ENCODE data around the gene SLC49A3.
"Not testable (repeated sequence)": the region's sequence is repeated elsewhere in the genome, so short reads cannot be mapped to it uniquely, and the experiment has no call there.

Gene SLC49A3

DNA sequence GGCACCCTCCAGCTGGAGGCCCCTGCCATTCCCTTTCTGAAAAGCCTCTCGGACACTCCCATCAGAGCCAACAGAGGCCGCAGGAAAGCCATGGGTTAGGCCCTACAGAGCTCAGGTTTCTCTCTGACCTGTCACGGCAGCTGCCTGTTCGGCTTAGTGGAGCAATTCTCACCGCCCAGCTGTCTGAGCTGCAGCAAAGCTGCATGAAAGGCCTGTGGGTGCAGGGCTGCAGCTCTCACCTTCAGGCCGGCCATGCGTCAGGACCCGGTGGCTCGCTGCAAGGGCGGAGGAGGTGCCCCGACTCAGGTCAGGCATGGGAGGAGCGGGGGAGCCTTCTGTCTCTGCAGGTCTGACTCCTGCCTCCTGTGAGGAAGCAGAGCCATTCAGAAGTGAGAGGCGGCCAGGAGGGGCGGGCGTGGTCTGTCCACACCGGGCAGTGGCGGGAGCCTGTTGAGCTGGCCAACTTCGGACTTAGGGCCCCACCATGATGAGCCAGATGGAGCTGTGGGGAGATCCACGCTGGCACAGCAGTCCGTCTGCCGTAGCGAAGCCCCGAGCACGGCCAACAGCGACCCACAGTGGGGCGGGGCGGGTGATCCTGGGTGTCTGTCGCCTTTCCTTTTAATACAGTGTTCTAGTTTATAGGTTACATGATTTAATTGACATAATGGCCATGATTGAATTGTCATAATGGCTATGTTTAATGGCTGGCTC is 40.2 kb downstream of the SLC49A3 start:
- DNase-seq (ENCODE audit: low read depth), result no peak
- TF ChIP-seq, protein P1, sequence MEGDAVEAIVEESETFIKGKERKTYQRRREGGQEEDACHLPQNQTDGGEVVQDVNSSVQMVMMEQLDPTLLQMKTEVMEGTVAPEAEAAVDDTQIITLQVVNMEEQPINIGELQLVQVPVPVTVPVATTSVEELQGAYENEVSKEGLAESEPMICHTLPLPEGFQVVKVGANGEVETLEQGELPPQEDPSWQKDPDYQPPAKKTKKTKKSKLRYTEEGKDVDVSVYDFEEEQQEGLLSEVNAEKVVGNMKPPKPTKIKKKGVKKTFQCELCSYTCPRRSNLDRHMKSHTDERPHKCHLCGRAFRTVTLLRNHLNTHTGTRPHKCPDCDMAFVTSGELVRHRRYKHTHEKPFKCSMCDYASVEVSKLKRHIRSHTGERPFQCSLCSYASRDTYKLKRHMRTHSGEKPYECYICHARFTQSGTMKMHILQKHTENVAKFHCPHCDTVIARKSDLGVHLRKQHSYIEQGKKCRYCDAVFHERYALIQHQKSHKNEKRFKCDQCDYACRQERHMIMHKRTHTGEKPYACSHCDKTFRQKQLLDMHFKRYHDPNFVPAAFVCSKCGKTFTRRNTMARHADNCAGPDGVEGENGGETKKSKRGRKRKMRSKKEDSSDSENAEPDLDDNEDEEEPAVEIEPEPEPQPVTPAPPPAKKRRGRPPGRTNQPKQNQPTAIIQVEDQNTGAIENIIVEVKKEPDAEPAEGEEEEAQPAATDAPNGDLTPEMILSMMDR (conservative IDR thresholded peaks at IDR 0.05; ENCODE audit: low read length), result no peak
- H3K4me3 ChIP-seq (ENCODE audit: low read length), result no peak overlapping the region

DNA sequence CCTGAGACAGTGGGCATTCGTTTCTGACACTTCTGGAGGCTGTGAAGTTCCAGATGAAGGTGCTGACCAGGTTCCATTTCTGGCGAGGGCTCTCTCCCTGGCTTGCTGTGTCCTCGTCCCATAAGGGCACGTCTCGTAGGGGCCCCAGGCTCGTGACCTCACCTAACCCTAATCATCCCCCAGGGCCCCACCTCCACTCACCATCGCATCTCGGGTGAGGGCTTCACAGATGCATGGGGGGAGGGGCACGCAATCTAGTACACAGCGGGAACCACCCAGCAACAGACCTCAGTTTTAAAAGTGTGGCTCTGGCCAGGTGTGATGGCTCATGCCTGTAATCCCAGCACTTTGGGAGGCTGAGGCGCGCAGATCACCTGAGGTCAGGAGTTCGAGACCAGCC is 41.5 kb downstream of the SLC49A3 start:
- no peak for DNase-seq (ENCODE audit: low read depth)
- TF ChIP-seq, protein P1 (conservative IDR thresholded peaks at IDR 0.05; ENCODE audit: low read length), result no peak
- H3K4me3 ChIP-seq (ENCODE audit: low read length), result no peak overlapping the region

DNA sequence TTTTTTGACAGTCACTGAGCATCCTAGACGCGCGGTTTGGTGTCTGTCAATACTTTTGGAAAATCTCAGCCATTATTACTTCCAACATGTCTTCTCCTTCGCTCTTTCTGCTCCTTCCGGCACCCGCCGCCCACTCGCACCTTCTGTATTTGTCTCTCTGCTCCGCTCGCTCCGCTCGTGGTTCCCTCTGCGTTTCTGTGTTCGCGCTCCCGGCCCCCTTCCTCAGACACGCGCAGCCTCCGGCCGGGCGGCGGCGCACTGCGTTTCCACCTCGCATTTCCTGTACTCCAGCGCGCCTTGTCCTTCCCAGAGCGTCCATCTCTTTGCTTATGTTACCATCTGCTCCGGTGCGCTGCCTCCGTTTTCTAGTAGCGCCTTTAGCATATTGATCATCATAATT is 42.5 kb downstream of the SLC49A3 start:
- H3K4me3 ChIP-seq (ENCODE audit: low read length), result no peak overlapping the region
- TF ChIP-seq, protein P1 (conservative IDR thresholded peaks at IDR 0.05; ENCODE audit: low read length), result no peak
- DNase-seq (ENCODE audit: low read depth), result no peak

DNA sequence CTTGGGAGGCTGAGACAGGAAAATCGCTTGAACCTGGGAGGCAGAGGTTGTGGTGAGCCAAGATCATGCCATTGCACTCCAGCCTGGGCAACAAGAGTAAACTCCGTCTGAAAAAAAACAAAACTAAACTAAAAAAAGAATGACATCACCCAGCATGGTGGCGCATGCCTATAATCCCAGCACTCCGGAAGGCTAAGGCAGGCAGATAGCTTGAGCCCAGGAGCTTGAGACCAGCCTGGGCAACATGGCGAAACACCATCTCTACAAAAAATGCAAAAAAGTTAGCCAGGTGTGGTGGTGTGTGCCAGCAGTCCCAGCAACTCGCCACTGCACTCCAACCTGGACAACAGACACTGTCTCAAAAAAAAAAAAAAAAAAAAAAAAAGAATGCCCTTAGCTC is 46.6 kb downstream of the SLC49A3 start:
- not testable (repeated sequence) for DNase-seq (ENCODE audit: low read depth); H3K4me3 ChIP-seq (ENCODE audit: low read length)

DNA sequence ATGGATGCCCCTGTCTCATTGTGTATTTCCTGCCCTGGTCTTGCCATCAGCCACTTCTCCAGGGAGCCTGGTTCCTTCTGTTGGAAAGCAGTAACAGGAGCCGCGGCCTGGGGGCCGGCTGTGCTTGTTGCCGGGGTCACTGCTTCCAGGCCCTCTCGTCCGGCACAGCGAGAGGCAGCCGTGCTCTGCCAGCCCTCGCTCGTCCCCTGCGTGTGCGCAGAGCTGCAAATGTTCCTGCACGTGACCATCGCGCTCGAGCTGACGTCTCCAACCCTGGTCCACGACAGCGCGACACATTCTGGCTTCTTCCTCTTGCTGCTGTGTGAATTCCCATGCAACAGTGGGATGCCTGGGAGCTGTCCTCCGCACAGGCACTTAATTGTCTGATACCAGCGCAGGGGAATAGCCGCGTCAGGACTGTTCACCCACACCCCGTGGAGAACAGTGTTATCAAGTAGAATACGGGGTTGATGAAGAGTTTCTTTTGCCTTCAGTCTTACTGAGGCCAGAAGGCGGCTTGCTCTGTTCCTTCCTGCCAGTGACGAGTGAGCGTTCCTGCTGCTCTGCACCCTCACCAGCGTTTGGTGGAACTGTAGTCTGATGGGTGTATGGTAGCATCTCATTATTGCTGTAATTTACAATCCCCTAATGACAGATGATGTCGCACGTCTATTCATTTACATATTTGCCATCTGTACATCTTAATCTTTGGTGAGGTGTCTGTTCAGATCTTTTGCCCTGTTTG is 51.2 kb downstream of the SLC49A3 start:
- H3K4me3 ChIP-seq (ENCODE audit: low read length), result no peak overlapping the region
- TF ChIP-seq, protein P1 (conservative IDR thresholded peaks at IDR 0.05; ENCODE audit: low read length), result no peak
- DNase-seq (ENCODE audit: low read depth), result no peak

DNA sequence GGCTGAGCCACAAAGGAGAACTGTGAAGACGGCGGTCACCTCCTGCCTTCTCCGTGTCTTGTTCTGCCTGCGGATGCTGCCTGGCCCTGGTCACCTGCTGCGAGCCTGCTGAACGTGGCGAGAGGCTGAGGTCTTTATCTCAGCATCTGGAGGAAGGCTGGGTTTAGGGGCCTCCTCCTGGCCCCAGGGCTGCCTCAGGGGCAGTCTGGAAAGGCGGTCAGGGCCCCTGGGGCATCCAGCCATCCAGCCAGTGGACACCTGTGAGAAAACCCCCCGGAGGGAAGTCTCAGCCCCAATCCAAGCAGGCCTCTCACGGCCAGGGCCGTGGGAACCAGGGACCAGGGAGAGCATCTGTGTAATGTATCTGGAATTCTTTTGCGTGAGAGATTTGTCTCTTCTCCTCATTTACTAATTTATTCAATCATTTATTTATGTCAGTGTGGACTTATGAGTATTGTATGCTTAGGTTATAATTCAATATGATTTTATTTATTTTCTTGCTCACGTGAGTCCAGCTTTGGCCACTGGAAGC is 52.3 kb downstream of the SLC49A3 start:
- TF ChIP-seq, protein P1 (conservative IDR thresholded peaks at IDR 0.05; ENCODE audit: low read length), result no peak

DNA sequence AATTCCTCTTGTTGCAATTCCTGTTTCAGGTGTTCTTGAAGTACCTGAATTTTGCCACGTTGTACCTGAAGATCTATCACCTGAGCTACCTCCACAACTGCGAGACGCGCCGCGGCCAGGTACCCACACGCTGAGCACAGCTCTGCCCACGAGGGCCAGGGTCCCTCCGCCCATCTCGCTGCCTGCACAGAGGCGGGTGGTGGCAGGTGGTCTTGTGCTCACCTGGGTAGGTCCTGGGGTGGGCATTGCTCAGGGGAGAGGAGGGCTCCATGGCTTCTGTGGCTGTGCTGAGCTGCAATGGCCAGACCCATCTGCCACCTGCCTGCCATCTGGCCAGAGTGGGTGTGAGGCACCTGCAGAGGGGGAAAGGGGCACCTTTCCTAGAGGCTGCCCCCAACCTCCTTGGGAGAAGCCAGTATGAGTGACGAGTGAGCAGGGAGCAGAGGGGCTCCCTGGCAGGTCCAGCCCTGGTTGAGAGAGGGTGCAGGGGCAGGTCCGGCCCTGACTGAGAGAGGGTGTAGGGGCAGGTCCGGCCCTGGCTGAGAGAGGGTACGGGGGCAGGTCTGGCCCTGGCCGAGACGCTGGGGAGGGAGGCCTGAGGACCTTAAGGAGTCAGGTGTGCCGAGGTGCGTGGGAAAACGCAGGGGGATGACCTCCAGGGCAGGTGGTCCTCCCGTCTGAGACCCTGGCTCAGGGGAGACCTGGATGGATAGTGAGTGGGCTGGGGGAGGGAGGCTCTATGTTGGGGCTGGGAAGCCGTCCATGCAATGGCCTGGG is 52.9 kb downstream of the SLC49A3 start:
- H3K4me3 ChIP-seq (ENCODE audit: low read length), result no peak overlapping the region
- no peak for DNase-seq (ENCODE audit: low read depth)
- TF ChIP-seq, protein P1 (conservative IDR thresholded peaks at IDR 0.05; ENCODE audit: low read length), result no peak

More for the DNA sequence above, 52.3 kb downstream of the SLC49A3 start:
- DNase-seq (ENCODE audit: low read depth), result no peak
- no peak overlapping the region for H3K4me3 ChIP-seq (ENCODE audit: low read length)

DNA sequence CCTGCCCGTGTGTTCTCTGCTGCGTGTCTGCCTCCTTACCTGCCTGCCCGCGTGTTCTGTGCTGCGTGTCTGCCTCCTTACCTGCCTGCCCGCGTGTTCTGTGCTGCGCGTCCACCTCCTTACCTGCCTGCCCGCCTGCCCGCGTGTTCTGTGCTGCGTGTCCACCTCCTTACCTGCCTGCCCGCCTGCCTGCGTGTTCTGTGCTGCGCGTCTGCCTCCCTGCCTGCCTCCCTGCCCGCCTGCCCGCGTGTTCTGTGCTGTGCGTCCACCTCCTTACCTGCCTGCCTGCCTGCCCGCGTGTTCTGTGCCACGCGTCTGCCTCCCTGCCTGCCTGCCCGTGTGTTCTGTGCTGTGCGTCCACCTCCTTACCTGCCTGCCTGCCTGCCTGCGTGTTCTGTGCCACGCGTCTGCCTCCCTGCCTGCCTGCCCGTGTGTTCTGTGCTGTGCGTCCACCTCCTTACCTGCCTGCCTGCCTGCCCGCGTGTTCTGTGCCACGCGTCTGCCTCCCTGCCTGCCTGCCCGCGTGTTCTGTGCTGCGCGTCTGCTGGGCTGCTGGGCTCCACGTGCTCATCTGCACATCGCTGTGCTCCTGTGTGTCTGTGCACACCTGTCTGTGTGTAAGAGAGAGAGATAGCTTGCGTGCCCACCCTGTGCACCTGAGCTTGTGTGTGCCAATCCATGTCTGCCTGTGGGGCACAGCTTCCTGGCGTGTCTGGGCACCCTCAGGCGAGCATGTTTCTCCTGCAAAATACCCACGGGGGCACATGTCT is 53.7 kb downstream of the SLC49A3 start:
- not testable (repeated sequence) for H3K4me3 ChIP-seq (ENCODE audit: low read length); DNase-seq (ENCODE audit: low read depth)

All from AG10803 (cell line).